Activated T-cell treated with anti-CD3 and anti-CD28 coated beads, Interleukin-2, amount 50 U/mL, for 72 hours (primary cell): ENCODE results near the gene EPB41L4A. TPM values are rescaled to one million over a fixed set of nuclear protein-coding genes. Genes with fewer than 3 reads are reported as not detected.
A peak's percentile ranks its signal among the peaks of the same experiment; 100 is the strongest.
"Not testable (repeated sequence)": the region's sequence is repeated elsewhere in the genome, so short reads cannot be mapped to it uniquely, and the experiment has no call there.

Source experiments
- ATAC-seq, 2 donors: fragments of 150-1000 bp; cut with Tn5 transposase; replicated peaks in 1 of 2; 2 replicates each; pipeline ENCODE4 v1.10.0; 2021; ENCODE audit warnings: moderate library complexity in 2 of 2, mild to moderate bottlenecking in 1 of 2
- DNase-seq, 2 donors: peaks; one replicate each; pipeline ENCODE4 v3.0.0; 2021 to 2022; ENCODE audit warnings: mixed read lengths in 1 of 2
- H3K27ac Mint-ChIP-seq: one replicate; pipeline ENCODE4 v1.8.0; 2022; ENCODE audit warnings: mild to moderate bottlenecking, moderate library complexity, mixed read lengths
- H3K27me3 Mint-ChIP-seq: one replicate; pipeline ENCODE4 v1.8.0; 2022; ENCODE audit warnings: low read depth, mixed read lengths
- H3K36me3 Mint-ChIP-seq, 2 donors: one replicate each; pipeline ENCODE4 v1.8.0; 2022; ENCODE audit warnings: mixed read lengths in 2 of 2, mild to moderate bottlenecking in 1 of 2; ENCODE audit not compliant: insufficient read depth in 2 of 2
- H3K4me1 Mint-ChIP-seq: one replicate; pipeline ENCODE4 v1.8.0; 2022; ENCODE audit warnings: low read depth, mixed read lengths
- H3K4me3 Mint-ChIP-seq, 2 donors: one replicate each; pipeline ENCODE4 v1.8.0; 2022; ENCODE audit warnings: mild to moderate bottlenecking in 2 of 2, mixed read lengths in 2 of 2, moderate library complexity in 2 of 2
- H3K9me3 Mint-ChIP-seq, 2 donors: one replicate each; pipeline ENCODE4 v1.8.0; 2022; ENCODE audit warnings: mixed read lengths in 2 of 2
- total RNA-seq, 2 donors: library from RNA; stranded (reverse); gene quantifications; one replicate each; pipeline ENCODE4 v1.2.3, GENCODE V29; 2022

The EPB41L4A gene
- total RNA-seq, 2 donors from 2014 or later = 0.79 to 2.0 TPM

DNA sequence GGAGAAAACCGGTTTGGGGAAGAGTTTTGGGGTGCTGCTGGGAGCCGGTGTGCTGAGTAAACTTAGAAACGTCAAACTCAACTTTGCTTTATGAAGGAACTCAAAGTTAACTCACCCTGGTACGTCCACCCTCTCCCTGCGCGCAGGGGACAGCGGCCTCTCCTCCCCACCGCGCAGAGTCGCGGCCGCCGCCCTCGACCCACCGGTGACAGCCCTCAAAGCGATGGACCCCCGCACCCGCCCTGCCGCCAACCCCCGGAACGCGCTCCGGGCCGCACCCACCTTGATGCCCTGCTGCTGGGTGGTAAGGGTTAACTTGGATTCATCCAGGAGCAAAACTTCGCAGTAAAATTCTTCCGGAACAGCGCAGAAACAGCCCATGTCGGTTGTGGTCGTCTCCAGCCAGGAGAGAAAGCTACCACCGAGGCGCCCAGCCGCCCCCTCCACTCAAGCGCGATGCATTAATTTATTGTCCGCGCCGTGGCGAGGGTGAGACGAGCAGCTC is 366 bp downstream of the EPB41L4A start:
- Mint-ChIP-seq H3K36me3 (peaks cover 0 to 3% of the 10 kb centered on the region in 2 donors), H3K4me1 (peaks cover 10% of the 10 kb centered on the region), H3K27ac (no peak overlapping the region), H3K27me3 (peaks cover 55% of the 10 kb centered on the region), H3K4me3 (peak overlapping the region; percentile 86), H3K9me3 (peaks cover 0 to 2% of the 10 kb centered on the region in 2 donors)
- ATAC-seq = peak in 1 of 2 donors; percentile 7
- DNase-seq = peak; percentile 1 to 3

DNA sequence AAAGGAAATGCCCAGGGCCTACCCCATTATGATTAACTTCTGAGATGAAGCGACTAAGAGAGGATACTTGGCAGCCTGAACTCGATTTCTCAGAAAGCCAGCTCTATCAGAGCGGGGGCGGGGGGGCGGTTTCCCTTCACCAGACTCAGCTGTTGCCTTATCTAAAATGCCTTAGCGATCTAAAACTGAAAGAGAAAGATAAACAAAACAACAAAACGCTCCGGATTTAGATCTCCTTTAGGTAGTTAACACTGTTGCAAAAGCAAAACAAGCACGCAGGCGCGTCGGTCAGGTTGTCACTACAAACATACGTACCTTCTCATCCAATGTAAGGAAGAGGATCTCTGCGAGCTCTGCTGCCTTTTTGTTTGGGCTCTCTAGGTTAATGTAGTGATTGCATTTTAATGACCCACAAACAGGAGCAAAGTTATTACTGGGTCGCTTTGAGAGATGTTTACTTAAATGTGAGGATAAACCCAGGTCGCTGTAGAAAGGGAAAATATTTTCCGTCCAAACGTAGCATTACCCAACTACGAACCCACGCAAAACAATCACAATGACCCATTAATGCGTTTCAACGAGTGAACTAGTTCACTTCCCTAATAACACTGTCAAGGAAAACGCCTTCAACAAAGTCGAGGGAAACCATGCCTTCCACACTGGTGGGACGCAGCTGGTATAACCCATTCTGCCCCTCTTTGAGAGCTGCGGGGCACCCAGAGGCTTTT is 982 bp downstream of the EPB41L4A start:
- peak overlapping the region; percentile 86 for H3K4me3 Mint-ChIP-seq
- peak overlapping the region; percentile 56 for H3K27ac Mint-ChIP-seq
- peaks cover 0 to 3% of the 10 kb centered on the region in 2 donors for H3K36me3 Mint-ChIP-seq

DNA sequence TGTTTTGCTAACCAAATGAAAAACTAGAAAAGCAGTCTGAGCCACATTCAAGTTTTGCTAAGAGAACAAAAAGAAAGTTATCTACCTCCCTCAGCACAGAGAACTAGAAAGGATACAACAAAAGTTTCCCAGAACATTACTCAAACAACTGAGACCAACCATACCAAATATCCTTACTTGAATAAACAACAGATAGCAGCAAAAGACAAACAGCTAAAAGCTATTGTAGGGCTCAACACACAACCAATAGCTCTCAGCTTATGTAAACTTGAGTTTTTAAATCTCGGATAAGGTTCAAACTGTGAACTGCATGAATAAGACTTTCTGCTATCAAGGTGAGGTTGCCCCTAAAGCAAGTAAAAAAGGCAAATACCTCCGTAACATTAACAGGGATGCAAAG is 3.5 kb downstream of the EPB41L4A start:
- H3K27me3 Mint-ChIP-seq = peaks cover 64% of the 10 kb centered on the region
- H3K9me3 Mint-ChIP-seq = no peaks in the 10 kb centered on the region
- no peak overlapping the region for H3K4me3 Mint-ChIP-seq
- ATAC-seq (no peak), DNase-seq (no peak)
- peaks cover 0 to 3% of the 10 kb centered on the region in 2 donors for H3K36me3 Mint-ChIP-seq
- H3K4me1 Mint-ChIP-seq = peaks cover 10% of the 10 kb centered on the region
- no peak overlapping the region for H3K27ac Mint-ChIP-seq

More for the DNA sequence above, 982 bp downstream of the EPB41L4A start:
- ATAC-seq (peak; percentile 71 to 74), DNase-seq (peak; percentile 68 to 70)
- peaks cover 10% of the 10 kb centered on the region for H3K4me1 Mint-ChIP-seq
- H3K27me3 Mint-ChIP-seq = peaks cover 61% of the 10 kb centered on the region
- peaks cover 0 to 2% of the 10 kb centered on the region in 2 donors for H3K9me3 Mint-ChIP-seq

DNA sequence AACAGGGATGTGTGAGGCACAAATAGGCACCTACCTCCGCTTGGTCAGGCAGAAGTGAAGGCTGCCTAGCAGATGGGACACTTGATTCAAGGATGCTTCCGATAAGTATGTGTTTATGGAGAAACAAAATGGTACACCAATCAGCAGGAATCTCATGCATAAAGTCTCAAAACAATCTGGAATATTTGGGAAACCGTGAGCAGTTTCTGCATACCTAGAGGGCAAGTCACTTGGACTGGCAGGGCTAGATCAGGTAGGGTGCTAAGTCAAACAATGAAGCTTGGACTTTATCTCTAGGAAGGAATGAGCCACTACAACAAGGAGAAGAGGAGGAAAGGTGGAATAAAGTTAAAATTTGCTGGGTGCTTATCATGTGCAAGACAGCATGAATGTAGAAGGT is 5.5 kb downstream of the EPB41L4A start:
- Mint-ChIP-seq H3K9me3 (no peaks in the 10 kb centered on the region), H3K4me1 (peaks cover 10% of the 10 kb centered on the region), H3K36me3 (peaks cover 0 to 3% of the 10 kb centered on the region in 2 donors), H3K27ac (no peak overlapping the region), H3K4me3 (no peak overlapping the region), H3K27me3 (peaks cover 60% of the 10 kb centered on the region)
- DNase-seq = no peak
- no peak for ATAC-seq

DNA sequence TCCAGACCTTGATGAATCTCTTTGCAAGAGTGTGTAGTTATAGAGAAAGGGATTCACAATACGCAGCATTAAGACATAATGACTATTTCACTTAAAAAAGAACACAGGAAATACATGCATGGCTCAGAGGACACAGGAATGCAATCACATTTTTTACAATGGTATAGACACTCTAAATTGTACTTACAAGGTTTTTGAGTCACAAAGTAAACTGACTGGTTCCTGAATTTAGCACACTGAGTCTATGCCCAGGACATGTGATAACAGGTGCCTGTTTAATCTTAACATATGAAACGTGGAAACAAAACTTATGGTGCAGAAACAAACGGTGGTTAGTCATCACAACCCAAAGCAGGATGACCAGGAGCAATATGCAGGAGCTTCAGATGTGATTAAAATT is 6.7 kb downstream of the EPB41L4A start:
- ATAC-seq (no peak), DNase-seq (no peak)
- Mint-ChIP-seq H3K36me3 (no peaks in the 10 kb centered on the region), H3K27me3 (peaks cover 53% of the 10 kb centered on the region), H3K4me3 (no peak overlapping the region), H3K27ac (no peak overlapping the region), H3K4me1 (no peaks in the 10 kb centered on the region), H3K9me3 (no peaks in the 10 kb centered on the region)

DNA sequence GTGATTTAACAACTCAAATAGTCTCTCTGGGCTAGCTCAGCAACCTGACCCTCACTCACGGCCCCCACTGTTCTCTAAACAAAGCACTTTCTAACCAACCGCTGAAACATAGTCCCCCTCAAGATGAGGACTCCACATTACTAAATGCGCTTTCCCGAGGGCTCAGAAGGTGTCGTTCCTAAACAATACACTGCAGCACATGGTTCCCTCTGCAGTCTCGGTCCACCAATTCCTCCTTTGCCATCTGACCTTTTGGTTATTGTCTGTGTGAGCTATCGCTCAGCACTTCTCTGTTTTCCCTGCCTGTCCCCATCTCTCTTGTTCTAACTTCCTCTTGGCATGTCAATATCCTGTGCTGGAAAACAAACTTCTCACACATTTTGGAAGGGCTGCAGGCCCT is 7.2 kb downstream of the EPB41L4A start:
- Mint-ChIP-seq H3K36me3 (no peaks in the 10 kb centered on the region), H3K4me1 (no peaks in the 10 kb centered on the region), H3K9me3 (no peaks in the 10 kb centered on the region), H3K27me3 (peaks cover 53% of the 10 kb centered on the region), H3K27ac (no peak overlapping the region), H3K4me3 (no peak overlapping the region)
- ATAC-seq = no peak
- no peak for DNase-seq

DNA sequence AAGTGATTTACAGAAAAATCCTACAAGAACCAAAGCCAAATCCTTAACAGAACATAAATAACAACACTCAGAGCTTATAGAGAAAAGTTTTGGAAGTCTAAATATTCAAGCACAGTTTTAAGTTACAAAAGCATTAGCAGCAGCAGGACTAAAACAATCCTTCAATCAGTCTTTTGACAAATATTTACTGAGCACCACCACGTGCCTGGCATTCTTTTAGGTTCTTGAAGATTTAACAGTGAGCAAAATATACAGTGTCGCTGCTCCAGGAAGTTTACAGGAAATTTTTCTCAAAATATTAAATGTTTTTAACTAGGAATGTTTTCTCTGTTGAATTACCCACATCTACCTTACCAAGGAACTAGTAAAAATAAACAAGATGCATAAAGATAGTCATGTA is 11.4 kb downstream of the EPB41L4A start:
- Mint-ChIP-seq H3K9me3 (no peaks in the 10 kb centered on the region), H3K4me1 (no peaks in the 10 kb centered on the region), H3K36me3 (no peaks in the 10 kb centered on the region), H3K27ac (no peak overlapping the region), H3K27me3 (peaks cover 43% of the 10 kb centered on the region), H3K4me3 (no peak overlapping the region)
- DNase-seq (no peak), ATAC-seq (no peak)

DNA sequence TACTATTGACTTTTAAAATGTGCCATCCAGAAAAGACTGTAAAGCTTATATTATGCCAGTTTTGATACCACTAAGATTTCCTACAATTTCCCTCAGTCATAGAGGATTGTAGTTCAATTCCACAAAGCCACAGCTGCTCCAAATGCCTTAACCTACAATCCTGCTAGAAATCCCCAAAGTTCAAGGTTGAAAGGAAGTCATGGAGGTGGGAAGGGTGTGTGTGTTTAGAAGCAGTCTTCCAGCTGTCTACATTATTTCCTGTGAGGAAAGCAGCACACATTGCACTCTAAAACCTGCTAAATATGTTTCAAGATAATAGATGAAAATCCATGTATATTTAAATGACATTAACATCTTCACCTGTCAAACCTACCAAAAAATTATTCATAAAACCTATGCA is 11.8 kb downstream of the EPB41L4A start:
- H3K4me1 Mint-ChIP-seq = no peaks in the 10 kb centered on the region
- H3K36me3 Mint-ChIP-seq = no peaks in the 10 kb centered on the region

DNA sequence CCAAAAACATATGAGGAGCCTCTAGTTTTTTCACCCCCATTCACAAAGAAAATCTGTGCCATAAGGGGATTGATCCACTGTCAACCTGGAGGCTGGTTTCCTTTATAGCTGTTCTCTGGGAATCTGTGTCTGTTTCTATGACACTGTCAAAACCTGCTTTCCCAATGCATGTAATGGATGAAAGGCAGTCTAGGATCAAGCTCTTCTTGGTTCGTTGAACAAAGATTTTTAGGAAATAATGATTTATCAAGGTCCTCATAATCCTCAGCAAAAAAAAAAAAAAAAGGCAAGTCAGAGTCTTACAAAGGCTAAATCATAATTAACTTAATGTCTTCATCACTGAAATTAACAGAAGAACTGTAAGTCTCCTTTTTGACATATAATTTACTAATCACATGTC is 16.0 kb downstream of the EPB41L4A start:
- DNase-seq (no peak), ATAC-seq (no peak)
- H3K27me3 Mint-ChIP-seq = peaks cover 34% of the 10 kb centered on the region
- H3K36me3 Mint-ChIP-seq = no peaks in the 10 kb centered on the region
- H3K9me3 Mint-ChIP-seq = peaks cover 0 to 4% of the 10 kb centered on the region in 2 donors
- H3K4me1 Mint-ChIP-seq = no peaks in the 10 kb centered on the region
- no peak overlapping the region for H3K27ac Mint-ChIP-seq
- no peak overlapping the region for H3K4me3 Mint-ChIP-seq

More for the DNA sequence above, 11.8 kb downstream of the EPB41L4A start:
- H3K27ac Mint-ChIP-seq = no peak overlapping the region
- no peak for DNase-seq
- H3K4me3 Mint-ChIP-seq = no peak overlapping the region
- no peak for ATAC-seq
- H3K9me3 Mint-ChIP-seq = no peaks in the 10 kb centered on the region
- peaks cover 39% of the 10 kb centered on the region for H3K27me3 Mint-ChIP-seq

DNA sequence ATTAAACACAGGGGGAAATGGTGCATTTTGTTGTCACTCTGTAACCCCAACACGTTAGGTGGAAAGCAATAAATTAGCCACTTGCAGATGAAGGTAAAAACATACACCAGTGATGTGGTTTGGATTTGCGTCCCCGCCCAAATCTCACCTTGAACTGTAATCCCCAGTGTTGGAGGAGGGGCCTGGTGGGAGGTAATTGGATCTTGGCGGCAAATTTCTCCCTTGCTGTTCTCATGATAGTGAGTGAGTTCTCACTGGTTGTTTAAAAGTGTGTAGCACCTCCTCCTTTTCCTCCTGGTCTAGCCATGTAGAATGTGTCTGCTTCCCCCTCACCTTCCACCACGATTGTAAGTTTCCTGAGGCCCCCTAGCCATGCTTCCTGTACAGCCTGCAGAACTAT is 17.2 kb downstream of the EPB41L4A start:
- Mint-ChIP-seq H3K27ac (no peak overlapping the region), H3K27me3 (peaks cover 25% of the 10 kb centered on the region), H3K4me3 (no peak overlapping the region), H3K4me1 (no peaks in the 10 kb centered on the region), H3K36me3 (no peaks in the 10 kb centered on the region), H3K9me3 (peaks cover 0 to 4% of the 10 kb centered on the region in 2 donors)
- DNase-seq (no peak), ATAC-seq (no peak)

DNA sequence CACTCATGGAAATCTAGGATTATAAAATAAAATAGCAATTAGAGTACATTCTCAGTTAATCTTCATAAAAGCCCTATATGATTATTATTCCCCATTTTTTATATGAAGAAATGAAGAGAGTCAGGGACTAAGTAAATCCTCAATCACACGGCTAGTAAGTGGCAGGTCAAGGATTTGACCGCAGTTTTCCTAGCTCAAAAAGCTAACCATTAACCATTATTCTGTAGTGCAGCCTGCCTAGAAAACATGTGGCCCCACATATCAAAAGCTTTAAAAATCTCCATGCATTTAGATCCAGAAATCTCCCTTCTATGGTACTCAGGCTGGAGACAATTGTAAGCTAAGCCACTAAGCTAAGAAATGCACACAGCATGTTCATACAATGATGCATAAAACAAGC is 21.4 kb downstream of the EPB41L4A start:
- Mint-ChIP-seq H3K4me3 (no peak overlapping the region), H3K27ac (no peak overlapping the region), H3K4me1 (no peaks in the 10 kb centered on the region), H3K9me3 (peaks cover 0 to 4% of the 10 kb centered on the region in 2 donors), H3K27me3 (peaks cover 11% of the 10 kb centered on the region), H3K36me3 (peaks cover 0 to 1% of the 10 kb centered on the region in 2 donors)
- ATAC-seq (no peak), DNase-seq (no peak)

DNA sequence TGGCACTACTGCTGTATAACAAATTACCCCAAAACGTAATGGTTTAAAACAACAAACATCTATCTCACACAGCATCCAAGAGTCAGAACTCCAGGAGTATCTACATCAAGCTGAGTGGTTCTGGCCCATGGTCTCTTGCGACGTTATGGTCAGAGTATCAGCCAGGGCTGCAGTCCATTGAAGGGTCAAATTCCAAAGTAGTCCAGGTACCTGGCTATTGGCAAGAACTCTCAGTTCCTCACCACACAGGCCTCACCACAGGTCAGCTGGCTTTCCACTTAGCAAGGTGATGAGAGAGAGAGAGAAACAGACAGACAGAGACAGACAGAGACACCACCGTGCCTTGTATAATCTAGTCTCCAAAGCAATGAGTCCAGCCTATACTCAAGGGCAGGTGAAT is 22.6 kb downstream of the EPB41L4A start:
- DNase-seq = no peak
- Mint-ChIP-seq H3K36me3 (peaks cover 0 to 1% of the 10 kb centered on the region in 2 donors), H3K9me3 (peaks cover 0 to 4% of the 10 kb centered on the region in 2 donors), H3K27ac (no peak overlapping the region), H3K4me1 (no peaks in the 10 kb centered on the region), H3K4me3 (no peak overlapping the region), H3K27me3 (peaks cover 11% of the 10 kb centered on the region)
- ATAC-seq = no peak

DNA sequence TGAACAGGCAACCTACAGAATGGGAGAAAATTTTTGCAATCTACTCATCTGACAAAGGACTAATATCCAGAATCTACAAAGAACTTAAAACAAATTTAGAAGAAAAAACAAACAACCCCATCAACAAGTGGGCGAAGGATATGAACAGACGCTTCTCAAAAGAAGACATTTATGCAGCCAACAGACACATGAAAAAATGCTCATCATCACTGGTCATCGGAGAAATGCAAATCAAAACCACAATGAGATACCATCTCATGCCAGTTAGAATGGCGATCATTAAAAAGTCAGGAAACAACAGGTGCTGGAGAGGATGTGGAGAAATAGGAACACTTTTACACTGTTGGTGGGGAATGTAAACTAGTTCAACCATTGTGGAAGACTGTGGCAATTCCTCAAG is 23.8 kb downstream of the EPB41L4A start:
- peaks cover 11% of the 10 kb centered on the region for H3K27me3 Mint-ChIP-seq
- H3K4me1 Mint-ChIP-seq, ATAC-seq, H3K4me3 Mint-ChIP-seq, H3K27ac Mint-ChIP-seq, H3K9me3 Mint-ChIP-seq, H3K36me3 Mint-ChIP-seq, DNase-seq: not testable (repeated sequence)

DNA sequence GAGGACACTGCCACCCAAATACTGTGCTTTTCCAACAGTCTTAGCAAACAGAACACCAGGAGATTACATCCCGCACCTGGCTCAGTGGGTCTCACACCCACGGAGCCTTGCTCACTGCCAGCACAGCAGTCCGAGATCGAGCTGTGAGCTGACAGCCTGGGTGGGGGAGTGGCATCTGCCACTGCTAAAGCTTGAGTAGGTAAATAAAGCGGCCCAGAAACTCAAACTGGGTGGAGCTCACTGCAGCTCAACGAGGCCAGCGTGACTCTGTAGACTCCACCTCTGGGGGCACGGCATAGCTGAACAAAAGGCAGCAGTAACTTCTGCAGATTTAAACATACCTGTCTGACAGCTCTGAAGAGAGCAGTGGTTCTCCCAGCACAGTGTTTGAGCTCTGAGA is 28.8 kb downstream of the EPB41L4A start:
- Mint-ChIP-seq H3K9me3 (no peaks in the 10 kb centered on the region), H3K27ac (no peak overlapping the region), H3K27me3 (no peaks in the 10 kb centered on the region), H3K4me1 (no peaks in the 10 kb centered on the region), H3K4me3 (no peak overlapping the region), H3K36me3 (peaks cover 0 to 1% of the 10 kb centered on the region in 2 donors)
- DNase-seq (no peak), ATAC-seq (no peak)
